GM12892 (cell line): ENCODE data around the gene ENO4.

ENCODE experiments used
- POLR2A ChIP-seq: IDR thresholded peaks from 2 replicates; pipeline ENCODE4 v1.6.1; 2011; ENCODE audit warnings: low read depth, low read length, control low read depth
- POLR2AphosphoS5 ChIP-seq: IDR thresholded peaks from 2 replicates; pipeline ENCODE4 v1.6.1; 2011; ENCODE audit warnings: low read depth, low read length, control low read depth
- TAF1 ChIP-seq: IDR thresholded peaks from 2 replicates; pipeline ENCODE4 v1.6.1; 2011; ENCODE audit warnings: low read depth, mild to moderate bottlenecking, control low read depth, low read length, borderline replicate concordance

DNA sequence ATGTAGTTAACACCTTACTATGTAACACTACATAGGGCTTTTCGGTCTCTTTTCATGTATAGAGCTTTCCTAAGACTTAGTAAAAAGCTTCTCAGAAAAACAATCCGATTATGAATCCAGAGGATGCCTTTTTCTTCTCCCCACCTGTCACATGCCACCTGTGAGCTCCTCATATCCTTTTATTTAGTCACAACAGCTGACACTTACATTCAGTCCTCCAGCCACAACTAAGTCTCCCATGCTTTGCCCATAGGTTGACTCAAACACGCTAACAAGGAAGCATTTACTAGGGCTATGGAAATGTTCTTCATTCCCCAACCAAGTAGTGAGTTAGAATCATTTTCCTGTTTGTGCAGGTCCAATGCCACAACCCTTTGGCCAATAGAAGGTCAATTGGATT lies 7.9 kb downstream of the ENO4 start:
- TF ChIP-seq POLR2A (no peak), TAF1 (no peak), POLR2AphosphoS5 (no peak)
